ENCODE data around the gene ISG20.

DNA sequence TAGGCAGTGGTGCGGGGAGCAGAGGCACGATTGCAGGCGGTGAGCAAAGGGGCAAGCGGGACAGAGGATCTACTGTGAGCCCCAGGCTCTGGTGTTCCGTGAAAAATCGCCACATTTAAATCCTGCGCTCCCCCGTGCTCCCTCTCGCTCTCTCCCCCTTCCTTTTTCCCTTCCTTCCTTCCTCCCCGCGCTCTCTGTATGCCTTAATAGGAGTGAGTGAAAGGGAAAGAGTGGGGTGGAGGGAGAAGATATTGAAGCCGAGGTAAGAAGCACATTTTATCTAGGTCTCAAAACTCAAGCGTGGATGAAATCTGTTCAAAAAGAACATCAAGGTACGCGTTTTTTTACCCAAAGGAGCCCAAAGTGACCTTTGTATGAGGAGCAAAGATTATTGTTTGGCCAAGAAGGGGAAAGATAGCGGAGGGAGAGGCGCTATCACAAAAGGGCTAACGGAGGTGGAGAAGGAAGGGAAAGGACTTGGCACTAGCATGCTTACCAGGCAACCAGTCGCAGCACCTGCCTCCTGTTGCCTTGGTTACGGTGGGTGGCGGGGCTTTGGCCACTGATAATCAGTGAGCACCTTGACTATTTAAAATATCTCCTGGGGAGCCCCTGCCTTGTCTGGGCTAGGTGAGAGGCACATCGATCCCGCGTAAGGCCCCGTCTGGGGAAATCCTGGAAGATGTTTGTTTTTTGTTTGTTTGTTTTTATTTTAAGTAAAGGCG is 32.6 kb upstream of the ISG20 start:
- TF ChIP-seq, protein P1, sequence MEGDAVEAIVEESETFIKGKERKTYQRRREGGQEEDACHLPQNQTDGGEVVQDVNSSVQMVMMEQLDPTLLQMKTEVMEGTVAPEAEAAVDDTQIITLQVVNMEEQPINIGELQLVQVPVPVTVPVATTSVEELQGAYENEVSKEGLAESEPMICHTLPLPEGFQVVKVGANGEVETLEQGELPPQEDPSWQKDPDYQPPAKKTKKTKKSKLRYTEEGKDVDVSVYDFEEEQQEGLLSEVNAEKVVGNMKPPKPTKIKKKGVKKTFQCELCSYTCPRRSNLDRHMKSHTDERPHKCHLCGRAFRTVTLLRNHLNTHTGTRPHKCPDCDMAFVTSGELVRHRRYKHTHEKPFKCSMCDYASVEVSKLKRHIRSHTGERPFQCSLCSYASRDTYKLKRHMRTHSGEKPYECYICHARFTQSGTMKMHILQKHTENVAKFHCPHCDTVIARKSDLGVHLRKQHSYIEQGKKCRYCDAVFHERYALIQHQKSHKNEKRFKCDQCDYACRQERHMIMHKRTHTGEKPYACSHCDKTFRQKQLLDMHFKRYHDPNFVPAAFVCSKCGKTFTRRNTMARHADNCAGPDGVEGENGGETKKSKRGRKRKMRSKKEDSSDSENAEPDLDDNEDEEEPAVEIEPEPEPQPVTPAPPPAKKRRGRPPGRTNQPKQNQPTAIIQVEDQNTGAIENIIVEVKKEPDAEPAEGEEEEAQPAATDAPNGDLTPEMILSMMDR (IDR thresholded peaks at IDR 0.05): no peak
- no peak for TF ChIP-seq EZH2 (IDR thresholded peaks at IDR 0.05; ENCODE audit: borderline replicate concordance, insufficient read depth, low read depth, low read length, poor library complexity, severe bottlenecking)

Data from B cell (primary cell).